IMR-90 (cell line): Measurements from ENCODE around the gene FOXP1. TPM values are rescaled to one million over a fixed set of nuclear protein-coding genes. Genes with fewer than 3 reads are reported as not detected.

Experiments
- ATAC-seq: fragments of 200-7000 bp; cut with Tn5 transposase; 2 replicates; pipeline ENCODE4 v1.9.1; 2020; ENCODE audit warnings: low read depth, mild to moderate bottlenecking, moderate library complexity
- BruUV-seq: library from RNA; stranded (reverse); fragments of 400-500 nt; replicated peaks from 2 replicates; lab custom pipeline; 2021; lab: Mats Ljungman, UMichigan
- CTCF ChIA-PET: fragments of 300-600 bp; formaldehyde crosslinking; extraction: SDS; loops from one replicate; lab custom pipeline; 2021; ENCODE audit warnings: antibody characterized with exemption; lab: Yijun Ruan, JAX
- POLR2A ChIA-PET: fragments of 300-600 bp; sonication (Branson Sonifier 250); formaldehyde crosslinking; loops from one replicate; lab custom pipeline; 2022; ENCODE audit warnings: antibody characterized with exemption; ENCODE audit not compliant: unreplicated experiment; lab: Charles Lee
- DNase-seq: peaks from one replicate; pipeline ENCODE4 v3.0.0; 2013
- H2AFZ ChIP-seq: replicated peaks from 2 replicates; pipeline ENCODE3; 2013; ENCODE audit warnings: low read length, mild to moderate bottlenecking; ENCODE audit not compliant: poor library complexity
- H2AK5ac ChIP-seq: 2 replicates; pipeline ENCODE4 v1.6.1; 2013; ENCODE audit warnings: low read depth, low read length, inconsistent platforms
- H2AK9ac ChIP-seq: replicated peaks from 2 replicates; pipeline ENCODE3; 2013; ENCODE audit warnings: mild to moderate bottlenecking, low read depth, low read length, moderate library complexity; ENCODE audit not compliant: poor library complexity
- H2BK120ac ChIP-seq: 2 replicates; pipeline ENCODE4 v1.6.1; 2013; ENCODE audit warnings: low read depth, low read length, inconsistent platforms
- H2BK15ac ChIP-seq: 3 replicates; pipeline ENCODE4 v1.6.1; 2013; ENCODE audit warnings: low read depth, low read length, inconsistent platforms
- H2BK20ac ChIP-seq: 2 replicates; pipeline ENCODE4 v1.6.1; 2013; ENCODE audit warnings: low read depth, mild to moderate bottlenecking, inconsistent platforms, low read length, moderate library complexity
- H2BK5ac ChIP-seq: 2 replicates; pipeline ENCODE4 v1.6.1; 2013; ENCODE audit warnings: mild to moderate bottlenecking, low read depth, low read length, inconsistent platforms; ENCODE audit not compliant: poor library complexity, severe bottlenecking
- H3K14ac ChIP-seq: replicated peaks from 2 replicates; pipeline ENCODE4 v1.6.1; 2013; ENCODE audit warnings: low read depth, low read length, inconsistent platforms
- H3K18ac ChIP-seq: 2 replicates; pipeline ENCODE4 v1.6.1; 2013; ENCODE audit warnings: low read depth, low read length, control low read depth
- H3K23ac ChIP-seq: 2 replicates; pipeline ENCODE4 v1.6.1; 2013; ENCODE audit warnings: low read depth, low read length, inconsistent platforms
- H3K27ac ChIP-seq: 2 replicates; pipeline ENCODE4 v1.5.1; 2013; ENCODE audit warnings: mild to moderate bottlenecking, control low read depth, low read length; ENCODE audit not compliant: insufficient read depth
- H3K27me3 ChIP-seq: 2 replicates; pipeline ENCODE4 v1.6.1; 2013; ENCODE audit warnings: low read length; ENCODE audit not compliant: control insufficient read depth, insufficient read depth
- H3K36me3 ChIP-seq: 2 replicates; pipeline ENCODE4 v1.6.1; 2013; ENCODE audit warnings: low read length, mixed read lengths; ENCODE audit not compliant: control insufficient read depth, insufficient read depth
- H3K4ac ChIP-seq: 2 replicates; pipeline ENCODE4 v1.6.1; 2013; ENCODE audit warnings: low read depth, low read length, inconsistent platforms
- H3K4me1 ChIP-seq: 2 replicates; pipeline ENCODE4 v1.6.1; 2013; ENCODE audit warnings: low read length, mixed read lengths; ENCODE audit not compliant: control insufficient read depth, insufficient read depth
- H3K4me2 ChIP-seq: 2 replicates; pipeline ENCODE4 v1.6.1; 2013; ENCODE audit warnings: low read depth, mild to moderate bottlenecking, control low read depth, low read length, moderate library complexity
- H3K4me3 ChIP-seq: 2 replicates; pipeline ENCODE4 v1.5.1; 2013; ENCODE audit warnings: low read depth, mild to moderate bottlenecking, control low read depth, low read length, moderate library complexity; ENCODE audit not compliant: insufficient read depth
- H3K56ac ChIP-seq: 2 replicates; pipeline ENCODE4 v1.6.1; 2013; ENCODE audit warnings: low read length, inconsistent platforms; ENCODE audit not compliant: insufficient read depth; ENCODE audit errors: extremely low read depth
- H3K79me1 ChIP-seq, 2 experiments: 2 replicates each; pipeline ENCODE4 v1.6.1; 2013; ENCODE audit warnings: low read length in 2 of 2, inconsistent platforms in 1 of 2, low read depth in 1 of 2
- H3K9ac ChIP-seq: 2 replicates; pipeline ENCODE4 v1.6.1; 2013; ENCODE audit warnings: low read depth, low read length, control low read depth
- H3K9me1 ChIP-seq: 2 replicates; pipeline ENCODE4 v1.6.1; 2013; ENCODE audit warnings: low read length, inconsistent platforms; ENCODE audit not compliant: insufficient read depth
- H3K9me3 ChIP-seq: 2 replicates; pipeline ENCODE4 v1.6.1; 2013; ENCODE audit warnings: low read length; ENCODE audit not compliant: control insufficient read depth, insufficient read depth
- H4K20me1 ChIP-seq: 2 replicates; pipeline ENCODE4 v1.6.1; 2013; ENCODE audit warnings: low read length, inconsistent platforms; ENCODE audit not compliant: insufficient read depth
- H4K5ac ChIP-seq: 2 replicates; pipeline ENCODE4 v1.6.1; 2013; ENCODE audit warnings: mild to moderate bottlenecking, low read depth, low read length, control low read depth
- H4K8ac ChIP-seq, 2 experiments: 2 replicates each; pipeline ENCODE4 v1.6.1; 2013; ENCODE audit warnings: low read depth in 2 of 2, low read length in 2 of 2, control low read depth in 1 of 2, inconsistent platforms in 1 of 2
- H4K91ac ChIP-seq: 2 replicates; pipeline ENCODE4 v1.6.1; 2013; ENCODE audit warnings: low read depth, low read length, inconsistent platforms; ENCODE audit not compliant: insufficient read depth
- MXI1 ChIP-seq: IDR thresholded peaks from 2 replicates; pipeline ENCODE4 v1.6.1; 2012; ENCODE audit warnings: low read depth, mild to moderate bottlenecking, low read length, moderate library complexity, borderline replicate concordance
- WGBS, 2 experiments: methylation state at CpG; one replicate each; pipeline versions ENCODE4 v1.1.5 to v1.1.7; 2013; ENCODE audit warnings: missing lambda C conversion rate in 2 of 2; ENCODE audit not compliant: insufficient read length in 1 of 2; ENCODE audit errors: extremely low coverage in 2 of 2; 5-methylcytosine and 5-hydroxymethylcytosine counted together
- dilution Hi-C: fragments of 300-500 bp; cut with HindIII; formaldehyde crosslinking; loops from one replicate; pipeline ENCODE4 v1.14.3; 2018; ENCODE audit warnings: low sequenced_read_pairs; ENCODE audit not compliant: unreplicated experiment
- in situ Hi-C: fragments of 300-500 bp; cut with MboI; formaldehyde crosslinking; loops from 3 replicates; pipeline ENCODE4 v1.14.3; 2019; ENCODE audit warnings: low sequenced_read_pairs, inconsistent platforms, mixed read lengths
- intact Hi-C: fragments of 100-400 bp; cut with micrococcal nuclease; formaldehyde crosslinking; loops from 2 replicates; pipeline ENCODE4 v1.10.0; 2022
- polyA plus RNA-seq, 3 experiments: library from polyadenylated mRNA; depleted of rRNA; stranded (reverse); fragments of >200 nt; gene quantifications; 2 replicates each; pipeline ENCODE4 v1.2.3, GENCODE V29; 2012; ENCODE audit warnings: low replicate concordance in 1 of 3
- total RNA-seq: library from RNA; depleted of rRNA; stranded (reverse); fragments of >200 nt; gene quantifications from 2 replicates; pipeline ENCODE4 v1.2.3, GENCODE V29; 2012
- TF ChIP-seq, protein P1 (sequence below): fragments of 150-350 bp; IDR thresholded peaks from 2 replicates; pipeline ENCODE4 v1.6.1; 2016; ENCODE audit warnings: low read depth, mild to moderate bottlenecking, low read length, moderate library complexity, borderline replicate concordance

Gene FOXP1
- total and polyA plus RNA-seq, 2 of the 4 experiments (the other 2 are of a cell fraction), result 37.0 to 132 TPM

- Histone ChIP-seq H4K8ac (peak overlapping the region in 1 of 2 experiments; percentile 81; a peak in 2 of 4 replicates), H3K27ac (no peak overlapping the region), H2BK5ac (no peak overlapping the region), H3K18ac (peak overlapping the region; percentile 7; the same call in 1 of the 2 replicates), H3K4me2 (peak overlapping the region; percentile 9; the same call in 1 of the 2 replicates), H2BK15ac (peak overlapping the region; percentile 85; the same call in 2 of the 3 replicates), H2BK120ac (peak overlapping the region; percentile 81), H3K9me1 (peaks cover 12% of the 10 kb centered on the region), H2BK20ac (peak overlapping the region; percentile 87; the same call in 1 of the 2 replicates), H3K4me3 (no peak overlapping the region), H3K79me1 (peaks cover 30 to 74% of the 10 kb centered on the region in 2 experiments; a peak in 3 of 4 replicates), H3K4ac (peak overlapping the region; percentile 83), H3K27me3 (no peaks in the 10 kb centered on the region), H3K9me3 (no peaks in the 10 kb centered on the region), H2AK5ac (peak overlapping the region; percentile 90), H2AFZ (no peak overlapping the region), H3K56ac (peak overlapping the region; percentile 24; the same call in 1 of the 2 replicates), H2AK9ac (no peak overlapping the region), H4K5ac (peak overlapping the region; percentile 79; the same call in 1 of the 2 replicates), H3K36me3 (no peaks in the 10 kb centered on the region), H3K14ac (peak overlapping the region; percentile 80), H4K91ac (peak overlapping the region; percentile 85), H3K9ac (no peak overlapping the region), H3K4me1 (peaks cover 20% of the 10 kb centered on the region), H3K23ac (peak overlapping the region; percentile 73; the same call in 1 of the 2 replicates), H4K20me1 (no peaks in the 10 kb centered on the region)
- ChIA-PET CTCF (interaction anchor here (0.5 kb wide), 1 partner anchor 124 kb away, joined by 3 read pairs; no protein-coding TSS in a partner anchor), POLR2A (no interaction called here)
- DNase-seq (no peak), ATAC-seq (no peak)
- TF ChIP-seq MXI1, result no peak
- TF ChIP-seq, protein P1, sequence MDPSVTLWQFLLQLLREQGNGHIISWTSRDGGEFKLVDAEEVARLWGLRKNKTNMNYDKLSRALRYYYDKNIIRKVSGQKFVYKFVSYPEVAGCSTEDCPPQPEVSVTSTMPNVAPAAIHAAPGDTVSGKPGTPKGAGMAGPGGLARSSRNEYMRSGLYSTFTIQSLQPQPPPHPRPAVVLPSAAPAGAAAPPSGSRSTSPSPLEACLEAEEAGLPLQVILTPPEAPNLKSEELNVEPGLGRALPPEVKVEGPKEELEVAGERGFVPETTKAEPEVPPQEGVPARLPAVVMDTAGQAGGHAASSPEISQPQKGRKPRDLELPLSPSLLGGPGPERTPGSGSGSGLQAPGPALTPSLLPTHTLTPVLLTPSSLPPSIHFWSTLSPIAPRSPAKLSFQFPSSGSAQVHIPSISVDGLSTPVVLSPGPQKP, result no peak
- in situ Hi-C loops (no loop called here), dilution Hi-C loops (no loop called here), intact Hi-C loops (loop anchor here (10.0 kb wide), 1 partner anchor 465 kb away; no protein-coding TSS in a partner anchor)
- WGBS, 2 experiments, result no CpG with 5 or more reads among the region's 6 CpGs
- no TSS peak for BruUV-seq
These were observed 133.4 kb downstream of the FOXP1 start for GRCh38 chr3:71450162-71450561.
